Common myeloid progenitor, CD34-positive (primary cell): Measurements from ENCODE around the gene SVIL.
A peak's percentile ranks its signal among the peaks of the same experiment; 100 is the strongest.
"Not testable (repeated sequence)": the region's sequence is repeated elsewhere in the genome, so short reads cannot be mapped to it uniquely, and the experiment has no call there.

Experiments used
- CTCF ChIA-PET: fragments of 350-600 bp; sonication (Branson Sonifier 250); formaldehyde crosslinking; loops from one replicate; lab custom pipeline; 2021; ENCODE audit warnings: antibody characterized with exemption; lab: Charles Lee
- POLR2A ChIA-PET: fragments of 350-600 bp; sonication (Branson Sonifier 250); formaldehyde crosslinking; loops from one replicate; lab custom pipeline; 2021; ENCODE audit warnings: antibody characterized with exemption; lab: Charles Lee
- DNase-seq, 3 donors: peaks; one replicate each; pipeline versions ENCODE4 v3.0.0 to v3.0.0-alpha.2; 2013
- H3K27ac ChIP-seq, 2 experiments: 1 replicate in 1 of 2; 2 replicates in 1 of 2; pipeline ENCODE4 v1.7.0; 2013; ENCODE audit warnings: inconsistent platforms in 2 of 2, low read length in 2 of 2, mild to moderate bottlenecking in 2 of 2, low read depth in 1 of 2, moderate library complexity in 1 of 2; ENCODE audit not compliant: severe bottlenecking in 2 of 2, insufficient read depth in 1 of 2, poor library complexity in 1 of 2
- H3K27me3 ChIP-seq, 5 experiments: replicated peaks in 2 of 5; 1 replicate in 3 of 5; 2 replicates in 2 of 5; pipeline versions ENCODE4 v1.6.1 to v1.7.0; 2013; ENCODE audit warnings: low read length in 4 of 5, mild to moderate bottlenecking in 2 of 5, moderate library complexity in 2 of 5, inconsistent platforms in 1 of 5; ENCODE audit not compliant: insufficient read depth in 5 of 5, control insufficient read depth in 4 of 5
- H3K36me3 ChIP-seq, 4 experiments: 1 replicate in 2 of 4; 2 replicates in 2 of 4; pipeline versions ENCODE4 v1.6.1 to v1.7.0; 2013; ENCODE audit warnings: low read length in 3 of 4, control low read depth in 1 of 4, mild to moderate bottlenecking in 1 of 4; ENCODE audit not compliant: control insufficient read depth in 4 of 4, insufficient read depth in 4 of 4
- H3K4me1 ChIP-seq, 4 experiments: 1 replicate in 3 of 4; 2 replicates in 1 of 4; pipeline versions ENCODE4 v1.6.1 to v1.7.1; 2013; ENCODE audit warnings: low read length in 3 of 4, mild to moderate bottlenecking in 3 of 4, control low read depth in 1 of 4, inconsistent platforms in 1 of 4, moderate library complexity in 1 of 4; ENCODE audit not compliant: control insufficient read depth in 4 of 4, insufficient read depth in 4 of 4; ENCODE audit errors: control extremely low read depth in 1 of 4
- H3K4me3 ChIP-seq, 7 experiments: 1 replicate in 4 of 7; 2 replicates in 3 of 7; pipeline versions ENCODE4 v1.5.1 to v1.7.0; 2013; ENCODE audit warnings: mild to moderate bottlenecking in 7 of 7, low read length in 6 of 7, moderate library complexity in 6 of 7, inconsistent platforms in 2 of 7, low read depth in 2 of 7, control low read depth in 1 of 7; ENCODE audit not compliant: insufficient read depth in 4 of 7, control insufficient read depth in 1 of 7; ENCODE audit errors: extremely low read depth in 1 of 7
- H3K9me3 ChIP-seq, 5 experiments: 1 replicate in 4 of 5; 2 replicates in 1 of 5; pipeline versions ENCODE4 v1.6.1 to v1.7.1; 2013; ENCODE audit warnings: low read length in 4 of 5, mild to moderate bottlenecking in 2 of 5, inconsistent platforms in 1 of 5, low read depth in 1 of 5, moderate library complexity in 1 of 5; ENCODE audit not compliant: control insufficient read depth in 4 of 5, insufficient read depth in 2 of 5; ENCODE audit errors: control extremely low read depth in 1 of 5
- WGBS: methylation state at CpG from one replicate; pipeline ENCODE4 v1.1.5; 2013; ENCODE audit not compliant: insufficient coverage; 5-methylcytosine and 5-hydroxymethylcytosine counted together

SVIL gene

GRCh38 chr10:29608062-29608461 is 26.7 kb downstream of the SVIL start:
- Histone ChIP-seq H3K27me3 (no peaks in the 10 kb centered on the region), H3K4me3 (no peak overlapping the region), H3K9me3 (peaks cover 0 to 18% (median 9%) of the 10 kb centered on the region in 5 experiments), H3K36me3 (peaks cover 0 to 11% (median 0%) of the 10 kb centered on the region in 4 experiments), H3K27ac (no peak overlapping the region), H3K4me1 (peaks cover 7 to 15% (median 10%) of the 10 kb centered on the region in 4 experiments)
- DNase-seq = no peak
- ChIA-PET POLR2A (no interaction called here), CTCF (interaction anchor here (1.0 to 1.4 kb wide), 4 partner anchors 11 to 111 kb away, joined by 3 to 5 read pairs (median 4); no protein-coding TSS in a partner anchor)
- WGBS = 69% methylated on average over 3 of the region's 4 CpGs

- WGBS = 100% methylated on average over 2 of the region's 4 CpGs
- CTCF ChIA-PET = interaction anchor here (1.0 to 1.1 kb wide), 3 partner anchors 11 to 111 kb away, joined by 3 to 5 read pairs (median 3); no protein-coding TSS in a partner anchor
- Histone ChIP-seq H3K27ac (no peak overlapping the region), H3K4me3 (no peak overlapping the region), H3K36me3 (peaks cover 0 to 11% (median 0%) of the 10 kb centered on the region in 4 experiments), H3K27me3 (no peaks in the 10 kb centered on the region), H3K4me1 (peaks cover 7 to 18% (median 12%) of the 10 kb centered on the region in 4 experiments), H3K9me3 (peaks cover 0 to 18% (median 9%) of the 10 kb centered on the region in 5 experiments)
- DNase-seq = no peak
- POLR2A ChIA-PET = no interaction called here
Observed at GRCh38 chr10:29607576-29607975, 27.2 kb downstream of the SVIL start.

- 92% methylated on average over 5 of the region's 7 CpGs for WGBS
- CTCF ChIA-PET = interaction anchor here (1.3 kb wide), 1 partner anchor 15 kb away, joined by 3 read pairs; no protein-coding TSS in a partner anchor
Observed at GRCh38 chr10:29606693-29607092, 28.1 kb downstream of the SVIL start.

GRCh38 chr10:29604291-29604825 is 30.4 kb downstream of the SVIL start:
- no peak overlapping the region for H3K4me3 ChIP-seq
- WGBS = 95% methylated on average over 7 of the region's 9 CpGs
- H3K36me3 ChIP-seq = peaks cover 0 to 6% (median 2%) of the 10 kb centered on the region in 4 experiments
- no peak overlapping the region for H3K27ac ChIP-seq
- H3K9me3 ChIP-seq = peaks cover 0 to 10% (median 5%) of the 10 kb centered on the region in 5 experiments
- peaks cover 7 to 18% (median 12%) of the 10 kb centered on the region in 4 experiments for H3K4me1 ChIP-seq
- ChIA-PET CTCF (no interaction called here), POLR2A (no interaction called here)
- H3K27me3 ChIP-seq = no peaks in the 10 kb centered on the region
- DNase-seq = peak in 1 of 3 donors; percentile 18

More at GRCh38 chr10:29606693-29607092, 28.1 kb downstream of the SVIL start:
- not testable (repeated sequence) for H3K27me3 ChIP-seq, DNase-seq, H3K4me3 ChIP-seq, H3K27ac ChIP-seq
- Histone ChIP-seq H3K36me3 (peaks cover 0 to 11% (median 1%) of the 10 kb centered on the region in 4 experiments), H3K9me3 (peaks cover 0 to 17% (median 9%) of the 10 kb centered on the region in 5 experiments), H3K4me1 (peaks cover 7 to 18% (median 12%) of the 10 kb centered on the region in 4 experiments)
- POLR2A ChIA-PET = interaction anchor here (0.7 kb wide), 1 partner anchor 13 kb away, joined by 3 read pairs; no protein-coding TSS in a partner anchor

GRCh38 chr10:29603223-29603896 is 31.4 kb downstream of the SVIL start:
- ChIA-PET CTCF (no interaction called here), POLR2A (no interaction called here)
- DNase-seq = no peak
- Histone ChIP-seq H3K4me1 (peaks cover 7 to 18% (median 12%) of the 10 kb centered on the region in 4 experiments), H3K9me3 (peaks cover 0 to under 1% (median 0%) of the 10 kb centered on the region in 5 experiments), H3K36me3 (peaks cover 0 to 4% (median 0%) of the 10 kb centered on the region in 4 experiments), H3K4me3 (peak overlapping the region in 3 of 7 experiments; percentile 6 to 36 (median 26)), H3K27me3 (no peaks in the 10 kb centered on the region), H3K27ac (no peak overlapping the region)
- WGBS = no CpG with 5 or more reads among the region's 3 CpGs

GRCh38 chr10:29600821-29601220 is 34.0 kb downstream of the SVIL start:
- Histone ChIP-seq H3K9me3 (no peaks in the 10 kb centered on the region), H3K4me1 (peaks cover 7 to 16% (median 11%) of the 10 kb centered on the region in 4 experiments), H3K36me3 (peaks cover 0 to 5% (median 2%) of the 10 kb centered on the region in 4 experiments), H3K4me3 (no peak overlapping the region), H3K27me3 (no peaks in the 10 kb centered on the region), H3K27ac (no peak overlapping the region)
- POLR2A ChIA-PET = no interaction called here
- no peak for DNase-seq
- WGBS = no CpG with 5 or more reads among the region's 6 CpGs
- CTCF ChIA-PET = interaction anchor here (0.9 to 1.7 kb wide), 2 partner anchors 10 to 14 kb away, joined by 3 to 6 read pairs; no protein-coding TSS in a partner anchor
